Measurements from ENCODE around the gene LACTB.
"Not testable (repeated sequence)": the region's sequence is repeated elsewhere in the genome, so short reads cannot be mapped to it uniquely, and the experiment has no call there.

LACTB gene

DNA sequence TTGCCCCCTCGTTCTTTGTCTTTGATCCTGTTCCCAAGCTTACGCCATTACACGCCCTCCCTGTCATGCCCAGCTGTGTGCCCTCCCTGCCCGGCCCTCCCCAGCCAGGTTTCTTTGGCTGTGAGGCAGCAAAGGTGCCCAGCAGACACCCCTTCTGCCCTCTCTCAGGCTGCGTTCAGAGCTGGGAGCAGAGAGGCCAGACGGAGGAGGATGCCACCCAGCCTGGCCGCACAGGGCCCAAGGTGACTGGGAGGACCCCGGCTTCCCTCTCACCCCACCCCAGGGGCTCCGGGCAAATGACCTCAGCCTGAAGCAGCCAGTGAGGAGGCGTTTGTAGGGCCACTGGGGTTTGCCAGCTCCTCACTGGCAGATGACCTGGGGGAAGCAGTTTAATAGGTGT, 30.8 kb upstream of the LACTB start:
- no peak for DNase-seq

DNA sequence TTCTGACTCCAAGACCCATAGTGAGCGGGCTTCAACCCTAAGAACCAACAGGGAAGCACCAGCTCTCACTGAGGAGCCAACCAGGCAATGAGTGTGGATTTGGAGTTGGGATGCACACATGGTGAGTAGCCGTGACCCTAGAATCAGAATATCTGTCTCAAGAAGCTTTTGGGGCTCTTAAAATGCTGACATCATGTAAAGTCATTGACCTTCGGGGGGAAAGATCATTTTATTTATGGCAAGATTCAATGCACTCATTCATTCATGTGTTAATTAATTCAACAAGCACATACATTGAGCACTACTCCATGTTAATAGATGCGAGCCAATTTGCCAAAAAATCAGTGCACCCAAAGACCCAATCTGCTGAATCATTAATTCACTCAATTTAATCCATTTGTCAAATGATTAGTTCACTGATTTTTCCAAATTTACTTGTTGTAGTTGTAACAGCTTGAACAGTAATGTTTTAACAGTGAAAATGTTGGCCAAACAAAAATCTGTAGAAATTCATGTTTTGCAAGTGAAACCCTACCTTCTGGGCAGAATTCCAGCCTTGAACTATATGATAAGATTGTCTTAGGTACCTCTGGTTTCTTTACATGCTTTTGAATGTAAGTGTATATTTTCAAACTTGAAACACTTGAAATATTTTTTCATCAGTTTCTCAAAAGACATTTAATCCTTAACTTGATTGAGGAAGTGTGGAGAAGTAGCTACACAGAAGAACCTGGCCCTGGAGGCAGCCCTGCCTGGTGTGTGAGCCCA, 29.8 kb upstream of the LACTB start:
- no peak for DNase-seq

DNA sequence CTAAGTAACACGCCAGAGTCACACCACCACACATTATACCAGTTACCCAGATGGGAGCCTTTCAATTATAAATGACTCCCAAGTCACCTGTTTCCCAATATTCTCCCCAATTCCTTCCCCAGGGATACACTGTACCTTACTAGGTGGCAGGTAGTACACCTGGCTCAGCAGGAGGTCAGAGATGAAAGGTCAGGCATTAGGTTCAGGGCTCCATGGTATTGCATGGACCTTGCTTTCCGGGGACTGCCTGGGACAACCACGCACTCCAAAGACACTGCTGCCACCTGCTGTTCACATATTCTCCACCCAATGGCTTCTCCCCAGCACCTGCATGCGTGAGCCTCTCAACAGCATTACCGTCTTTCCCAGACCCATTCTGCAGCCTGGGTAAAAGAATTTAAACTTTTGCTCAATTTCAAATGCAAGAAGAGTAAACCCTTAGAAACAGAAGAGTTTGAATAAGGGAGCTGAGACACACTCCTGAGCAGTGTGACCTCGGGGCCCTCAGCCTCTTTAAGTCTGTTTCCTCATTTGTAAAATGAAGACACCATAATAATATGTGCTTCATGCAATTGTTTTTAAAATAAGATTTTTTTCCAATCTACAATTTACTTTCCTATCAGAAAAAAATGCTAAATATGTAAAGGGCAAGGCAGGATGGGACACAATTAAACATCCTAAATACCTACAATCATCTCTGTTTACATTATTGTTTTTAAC, 28.0 kb upstream of the LACTB start:
- DNase-seq, result peak; percentile 82

DNA sequence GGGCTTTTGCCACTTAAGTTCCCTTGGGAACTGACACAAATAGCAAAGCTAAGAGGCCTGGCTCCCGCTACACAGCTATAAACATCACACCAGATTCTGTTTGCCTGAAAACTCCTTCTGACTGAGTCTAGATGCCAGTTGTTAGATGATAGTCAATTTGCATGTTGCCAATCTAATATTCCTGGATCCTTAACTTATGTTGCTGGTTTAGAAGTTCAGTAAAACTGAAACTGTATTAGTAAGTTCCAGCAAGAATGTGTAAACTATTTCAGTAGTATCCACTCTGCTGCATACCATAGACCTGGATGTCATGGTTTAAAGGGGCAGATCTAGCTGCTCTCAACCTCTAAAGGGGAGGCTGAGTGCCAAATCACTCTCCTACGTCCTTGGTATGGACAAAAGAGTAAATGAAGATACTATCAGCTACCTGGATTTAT, 27.1 kb upstream of the LACTB start:
- peak; percentile 11 for DNase-seq

DNA sequence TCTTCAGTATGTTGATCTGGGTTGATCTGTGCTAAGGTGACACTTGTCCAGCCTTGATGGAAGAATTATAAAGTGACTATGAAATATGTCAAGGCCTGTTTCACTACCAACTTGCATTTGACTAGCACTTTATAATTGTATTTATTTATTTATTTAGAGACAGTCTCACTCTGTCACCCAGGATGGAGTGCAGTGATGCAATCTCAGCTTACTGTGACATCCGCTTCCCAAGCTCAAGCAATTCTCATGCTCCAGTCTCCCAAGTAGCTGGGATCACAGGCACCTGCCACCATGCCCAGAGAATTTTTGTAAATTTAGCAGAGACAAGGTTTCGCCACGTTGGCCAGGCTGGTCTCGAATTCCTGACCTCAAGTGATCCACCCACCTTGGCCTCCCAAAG, 25.5 kb upstream of the LACTB start:
- DNase-seq, result no peak

DNA sequence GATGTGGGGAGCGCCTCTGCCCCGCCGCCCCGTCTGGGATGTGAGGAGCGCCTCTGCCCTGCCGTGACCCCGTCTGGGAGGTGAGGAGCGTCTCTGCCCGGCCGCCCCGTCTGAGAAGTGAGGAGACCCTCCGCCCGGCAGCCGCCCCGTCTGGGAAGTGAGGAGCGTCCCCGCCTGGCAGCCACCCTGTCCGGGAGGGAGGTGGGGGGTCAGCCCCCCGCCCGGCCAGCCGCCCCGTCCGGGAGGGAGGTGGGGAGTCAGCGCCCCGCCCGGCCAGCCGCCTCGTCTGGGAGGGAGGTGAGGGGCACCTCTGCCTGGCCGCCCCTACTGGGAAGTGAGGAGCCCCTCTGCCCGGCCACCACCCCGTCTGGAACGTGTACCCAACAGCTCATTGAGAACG, 22.8 kb upstream of the LACTB start:
- not testable (repeated sequence) for DNase-seq

DNA sequence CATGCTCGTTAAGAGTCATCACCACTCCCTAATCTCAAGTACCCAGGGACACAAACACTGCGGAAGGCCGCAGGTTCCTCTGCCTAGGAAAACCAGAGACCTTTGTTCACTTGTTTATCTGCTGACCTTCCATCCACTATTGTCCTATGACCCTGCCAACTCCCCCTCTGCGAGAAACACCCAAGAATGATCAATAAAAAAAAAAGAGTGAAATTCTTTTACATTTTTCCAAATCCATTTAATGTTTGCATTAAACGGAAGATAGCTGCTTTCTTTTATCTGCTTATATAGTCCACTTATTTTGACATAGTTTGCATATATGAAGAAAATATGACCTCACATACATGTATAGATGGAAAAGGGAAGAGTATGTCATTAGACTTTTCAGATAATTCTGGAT, 22.1 kb upstream of the LACTB start:
- not testable (repeated sequence) for DNase-seq

DNA sequence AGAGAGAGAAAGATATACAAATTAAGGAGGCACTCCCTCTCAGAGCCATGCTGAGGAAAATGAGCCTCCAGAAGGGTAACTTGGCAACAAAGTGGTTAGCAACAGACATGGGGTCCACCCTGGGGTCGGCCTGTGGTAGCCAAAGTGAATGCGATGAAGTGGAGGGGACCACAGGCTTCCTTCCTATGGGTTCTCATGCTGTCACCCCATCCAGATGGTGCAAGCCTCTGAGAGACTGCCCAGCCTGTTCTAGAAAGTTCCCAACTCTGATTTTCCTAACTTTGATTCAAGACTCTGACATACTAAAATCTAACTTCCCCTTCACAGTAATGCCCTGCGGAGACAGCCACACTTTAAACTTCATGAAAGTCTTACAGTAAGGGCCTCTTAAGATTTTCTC, 18.2 kb upstream of the LACTB start:
- no peak for DNase-seq

DNA sequence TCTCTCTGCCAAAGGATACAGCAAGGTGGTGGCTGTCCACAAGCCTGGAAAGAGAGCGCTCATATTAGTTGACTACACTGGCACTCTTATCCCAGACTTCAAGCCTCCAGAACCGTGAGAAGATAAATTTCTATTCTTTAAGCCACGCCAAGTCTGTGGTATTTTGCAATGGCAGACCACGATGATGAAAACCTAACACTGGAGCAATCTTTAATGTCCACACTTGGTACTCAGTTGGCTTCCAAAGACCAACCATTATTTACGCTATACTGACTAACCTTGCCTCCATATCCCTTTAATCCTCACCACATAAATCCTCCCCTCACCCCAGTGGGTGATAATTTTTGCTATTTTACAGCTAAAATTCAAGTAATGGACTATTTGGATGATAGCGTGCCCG, 16.9 kb upstream of the LACTB start:
- DNase-seq, result no peak

DNA sequence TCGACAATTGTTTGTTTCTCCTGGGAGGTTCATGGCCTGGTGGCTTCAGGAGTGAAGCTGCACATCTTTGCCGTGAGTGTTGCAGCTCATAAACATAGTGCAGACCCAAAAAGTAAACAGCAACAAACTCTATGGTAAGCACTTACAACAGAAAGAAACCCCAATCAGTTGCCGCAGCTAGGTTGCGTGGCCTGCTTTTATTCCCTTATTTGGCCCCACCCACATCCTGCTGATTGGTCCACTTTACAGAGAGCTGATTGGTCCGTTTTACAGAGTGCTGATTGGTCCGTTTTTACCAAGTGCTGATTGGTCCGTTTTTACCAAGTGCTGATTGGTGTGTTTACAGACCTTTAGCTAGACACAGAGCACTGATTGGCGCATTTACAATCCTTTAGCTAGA, 16.3 kb upstream of the LACTB start:
- not testable (repeated sequence) for DNase-seq

DNA sequence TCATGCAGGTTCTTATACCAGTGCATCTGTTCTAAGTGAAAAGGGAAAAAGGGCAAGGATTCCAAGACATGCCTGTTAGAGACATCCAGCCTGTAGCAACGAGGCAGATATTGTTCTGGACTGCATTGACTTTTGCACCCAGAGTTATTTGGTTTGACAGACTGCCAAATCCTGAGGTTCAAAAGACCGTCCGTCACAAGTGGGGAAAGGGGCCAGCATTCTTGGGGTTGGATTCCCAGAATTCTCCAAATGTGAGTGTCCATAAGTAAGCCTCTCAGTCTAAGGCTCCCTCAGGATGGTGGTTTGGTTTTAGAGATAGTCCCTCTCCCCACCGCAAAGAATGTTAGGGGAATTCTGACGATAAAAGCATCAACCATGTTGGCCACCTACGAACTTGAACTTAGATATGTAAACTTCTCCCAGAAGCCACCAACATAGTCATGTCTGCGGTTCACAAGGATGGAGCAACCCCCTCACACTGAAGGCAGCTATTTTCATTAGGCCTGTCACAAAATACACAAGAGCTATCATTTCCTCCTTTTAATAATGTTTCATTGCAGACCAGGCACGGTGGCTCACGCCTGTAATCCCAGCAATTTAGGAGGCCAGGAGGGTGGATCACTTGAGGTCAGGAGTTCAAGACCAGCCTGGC, 13.6 kb upstream of the LACTB start:
- no peak for DNase-seq

DNA sequence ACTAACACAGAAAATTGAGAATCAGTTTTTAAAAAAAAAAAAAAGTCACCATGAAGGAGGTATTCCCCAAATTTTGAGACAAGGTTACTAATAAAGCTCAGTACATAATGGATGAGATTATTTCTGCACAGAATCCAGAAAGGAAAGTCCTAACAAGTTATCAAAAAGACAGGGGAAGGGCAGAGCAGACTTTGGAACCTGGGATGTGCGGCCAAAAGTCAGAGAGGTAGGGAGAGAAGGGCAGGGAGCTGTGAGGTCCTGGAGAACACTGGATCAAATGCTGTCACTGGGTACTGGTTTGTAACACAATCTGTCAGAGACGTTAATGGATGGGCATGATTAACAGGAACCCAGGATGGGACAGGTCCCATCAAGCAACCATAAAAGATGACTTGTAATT, 12.2 kb upstream of the LACTB start:
- DNase-seq, result no peak

DNA sequence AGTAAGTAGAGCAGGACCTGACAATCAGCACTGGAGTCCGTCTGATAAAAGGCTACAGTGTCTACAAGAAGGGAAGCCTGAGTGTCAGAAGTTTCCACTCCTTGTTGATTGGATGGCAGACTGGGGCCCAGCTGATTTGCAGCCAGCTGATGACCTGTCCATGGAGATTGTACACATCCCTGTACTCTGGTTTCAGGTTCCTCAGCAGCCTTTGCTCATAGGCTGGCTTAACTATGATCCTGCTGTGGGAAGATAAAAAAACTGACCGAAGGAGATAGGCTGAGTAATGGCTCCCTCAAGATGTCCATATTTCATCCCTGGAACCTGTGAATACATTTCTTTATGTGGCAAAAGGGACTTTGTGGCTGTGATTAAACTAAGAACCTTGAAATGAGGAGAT, 11.7 kb upstream of the LACTB start:
- DNase-seq, result no peak

DNA sequence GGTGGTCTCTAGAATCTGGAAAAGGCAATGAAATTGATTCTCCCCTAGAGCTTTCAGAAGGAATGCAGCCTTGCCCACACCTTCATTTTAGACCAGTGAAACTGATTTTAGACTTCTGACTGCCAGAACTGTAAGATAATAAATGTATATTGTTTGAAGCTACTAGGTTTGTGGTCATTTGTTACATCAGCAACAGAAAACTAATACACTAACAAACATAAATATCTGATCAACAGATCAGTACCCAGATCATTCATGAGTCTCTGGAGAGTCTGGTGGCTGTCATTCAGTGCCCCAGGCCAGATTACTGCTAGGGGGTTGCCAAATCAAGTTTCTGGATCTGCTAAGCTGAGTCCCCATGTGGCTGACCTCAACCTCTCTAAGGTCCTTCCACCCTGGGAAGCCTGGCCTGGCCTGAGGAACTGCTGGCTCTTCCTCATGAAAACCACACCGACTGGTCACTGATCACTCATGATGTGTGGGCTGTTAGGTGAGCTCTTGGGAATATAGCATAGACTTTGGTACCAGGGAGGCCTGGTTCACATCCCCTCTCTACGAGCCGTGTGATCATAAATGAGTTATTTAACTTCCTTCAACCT, 11.1 kb upstream of the LACTB start:
- DNase-seq, result no peak

DNA sequence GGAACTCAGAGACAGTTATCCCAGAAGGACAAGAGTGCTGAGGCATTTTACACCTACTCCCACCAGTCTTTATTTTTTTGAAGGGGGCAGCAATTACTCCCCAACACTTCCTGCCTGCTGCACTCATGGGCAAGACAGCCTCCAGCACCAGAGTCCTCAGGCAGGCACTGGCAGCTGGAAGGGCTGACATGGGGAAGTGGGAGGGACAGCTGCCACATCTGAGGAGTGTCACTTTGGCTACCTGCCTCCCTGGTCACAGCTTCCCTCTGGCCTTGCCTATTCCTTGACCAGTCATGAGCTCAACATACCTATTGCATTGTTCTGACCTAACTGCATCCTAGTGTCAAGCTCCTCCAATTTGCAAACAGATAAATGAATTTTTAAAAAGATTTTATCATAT, 10.2 kb upstream of the LACTB start:
- DNase-seq, result peak; percentile 15

DNA sequence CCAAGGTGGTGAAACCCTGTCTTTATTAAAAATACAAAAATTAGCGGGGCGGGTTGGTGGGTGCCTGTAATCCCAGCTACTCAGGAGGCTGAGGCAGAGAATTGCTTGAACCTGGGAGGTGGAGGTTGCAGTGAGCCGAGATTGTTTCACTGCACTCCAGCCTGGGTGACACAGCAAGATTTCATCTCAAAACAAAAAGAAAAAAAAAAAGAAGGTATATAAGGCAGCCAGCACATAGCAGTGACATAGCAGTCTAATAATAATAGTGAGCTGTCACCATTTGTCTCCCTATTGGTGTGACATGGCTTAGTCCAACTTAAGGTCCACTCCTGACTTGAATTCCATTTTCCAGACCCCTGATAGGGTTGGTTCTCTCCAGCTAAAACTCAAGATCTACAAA, 8.8 kb upstream of the LACTB start:
- DNase-seq, result no peak

DNA sequence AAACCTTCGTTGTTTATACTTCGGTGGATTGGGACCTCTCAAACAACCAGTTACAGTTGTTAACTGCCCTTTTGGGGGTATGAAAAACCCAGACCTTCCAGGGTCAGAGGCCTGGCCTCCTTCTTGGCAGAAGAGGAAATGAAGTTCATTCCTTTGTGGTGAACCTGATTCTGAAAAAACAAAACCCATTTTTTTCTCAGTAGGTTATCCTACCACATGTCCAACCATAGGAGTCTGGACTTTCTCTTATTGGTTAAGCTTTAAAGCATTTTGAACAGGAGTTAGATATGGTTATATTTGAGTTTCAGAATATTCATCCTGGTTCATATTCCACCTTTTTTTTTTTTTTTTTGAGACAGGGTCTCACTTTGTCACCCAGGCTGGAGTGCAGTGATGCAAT, 7.2 kb upstream of the LACTB start:
- no peak for DNase-seq

DNA sequence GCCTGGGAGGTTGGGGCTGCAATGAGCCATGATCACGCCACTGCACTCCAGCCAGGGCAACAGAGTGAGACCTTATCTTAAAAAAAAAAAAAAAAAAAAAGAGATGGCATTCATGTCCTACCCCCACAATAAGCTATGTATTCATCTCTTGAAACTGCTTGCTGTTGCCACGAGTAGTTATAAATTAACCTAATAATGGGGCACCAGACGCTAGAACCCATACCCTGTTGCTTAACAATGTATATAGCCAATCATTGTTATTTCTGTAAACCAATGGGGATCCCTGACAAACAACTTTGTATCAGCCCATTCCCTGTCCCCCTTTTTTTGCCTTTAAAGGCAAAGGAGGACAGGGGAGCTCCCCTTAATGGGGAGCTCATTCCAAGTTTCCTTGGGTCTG, 2.8 kb upstream of the LACTB start:
- DNase-seq, result no peak

DNA sequence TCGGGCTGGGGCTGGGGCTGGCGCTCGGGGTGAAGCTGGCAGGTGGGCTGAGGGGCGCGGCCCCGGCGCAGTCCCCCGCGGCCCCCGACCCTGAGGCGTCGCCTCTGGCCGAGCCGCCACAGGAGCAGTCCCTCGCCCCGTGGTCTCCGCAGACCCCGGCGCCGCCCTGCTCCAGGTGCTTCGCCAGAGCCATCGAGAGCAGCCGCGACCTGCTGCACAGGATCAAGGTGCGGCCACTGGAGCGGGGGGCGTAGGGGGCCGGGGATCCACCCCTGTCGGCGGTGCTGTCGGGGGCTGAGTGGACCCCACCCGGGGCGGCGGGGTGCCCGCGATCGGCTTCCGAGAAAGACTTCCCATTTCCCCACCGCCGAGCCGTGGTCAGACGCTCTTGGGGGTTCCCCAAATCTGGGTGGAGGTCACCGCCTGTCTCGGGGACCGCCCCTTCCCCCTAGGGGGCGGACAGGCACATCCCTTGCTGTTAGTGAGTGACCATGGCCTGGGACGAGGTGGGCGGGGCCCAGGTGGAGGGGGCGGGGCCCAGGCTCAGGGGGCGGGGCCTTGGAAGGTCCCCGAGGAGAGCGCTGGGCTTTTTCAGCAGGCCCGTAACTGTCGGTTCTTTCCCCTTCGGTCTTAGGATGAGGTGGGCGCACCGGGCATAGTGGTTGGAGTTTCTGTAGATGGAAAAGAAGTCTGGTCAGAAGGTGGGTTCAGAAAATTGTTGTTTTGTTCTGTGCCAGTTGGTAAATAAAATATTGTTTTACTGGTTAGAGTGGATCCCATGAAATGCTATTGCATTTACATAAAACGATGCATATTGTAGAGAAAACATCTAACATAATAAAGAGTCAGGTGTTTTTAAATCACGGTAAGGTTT, 578 bp downstream of the LACTB start:
- DNase-seq, result peak; percentile 74

DNA sequence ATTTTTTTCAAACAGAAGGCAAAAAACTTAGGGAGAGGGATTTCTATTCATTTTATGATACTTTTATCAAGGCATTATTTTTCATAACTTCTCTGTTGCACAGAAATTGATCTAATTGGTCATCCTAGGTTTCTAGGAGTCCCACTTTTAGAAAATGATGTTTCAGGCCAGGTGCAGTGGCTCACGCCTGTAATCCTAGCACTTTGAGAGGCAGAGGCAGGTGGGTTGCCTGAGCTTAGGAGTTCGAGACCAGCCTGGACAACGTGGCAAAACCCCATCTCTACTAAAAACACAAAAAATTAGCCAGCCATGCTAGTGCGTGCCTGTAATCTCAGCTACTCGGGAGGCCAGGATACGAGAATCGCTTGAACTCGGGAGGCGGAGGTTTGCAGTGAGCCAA, 2.8 kb downstream of the LACTB start:
- DNase-seq, result no peak

DNA sequence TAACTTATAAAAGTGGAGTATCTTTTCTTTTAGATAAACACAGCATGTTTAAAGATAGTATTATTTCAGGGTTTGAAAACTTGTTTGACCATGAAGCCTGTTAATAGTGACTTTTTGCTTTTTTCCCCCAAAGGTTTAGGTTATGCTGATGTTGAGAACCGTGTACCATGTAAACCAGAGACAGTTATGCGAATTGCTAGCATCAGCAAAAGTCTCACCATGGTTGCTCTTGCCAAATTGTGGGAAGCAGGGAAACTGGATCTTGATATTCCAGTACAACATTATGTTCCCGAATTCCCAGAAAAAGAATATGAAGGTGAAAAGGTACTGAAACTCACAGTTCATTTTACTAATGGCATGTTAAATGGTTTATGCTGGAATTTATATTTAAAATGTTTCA, 5.1 kb downstream of the LACTB start:
- no peak for DNase-seq

DNA sequence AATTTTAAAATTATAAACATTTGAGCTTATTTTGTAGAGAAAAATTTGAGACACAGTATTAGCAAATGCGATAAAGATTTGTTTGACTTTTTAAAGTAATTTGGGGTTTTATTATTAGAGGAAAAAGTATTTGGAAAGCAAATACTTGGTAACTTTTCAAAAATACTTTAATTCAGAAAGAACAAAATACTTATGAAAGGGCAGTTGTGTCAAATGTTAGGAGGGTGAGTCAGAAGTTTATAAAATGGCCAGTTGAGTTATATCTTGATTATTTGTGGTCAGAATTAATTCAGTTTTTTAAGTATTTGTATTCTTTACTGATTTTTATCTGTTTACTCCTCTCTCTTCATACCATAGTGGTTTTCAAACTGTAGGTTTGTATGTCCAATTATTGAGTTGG, 12.1 kb downstream of the LACTB start:
- no peak for DNase-seq
